Stimulated activated naive CD8-positive, alpha-beta T cell treated with anti-CD3 and anti-CD28 coated beads, Interleukin-15, Interleukin-2, amounts not matched to agents 100 ng/mL and 50 ng/mL, for 24 hours (primary cell): ENCODE measurements around the gene SMIM45.
"Not testable (repeated sequence)": the region's sequence is repeated elsewhere in the genome, so short reads cannot be mapped to it uniquely, and the experiment has no call there.

Experiments used
- H3K27ac Mint-ChIP-seq: one replicate; pipeline ENCODE4 v1.8.0; 2021; ENCODE audit warnings: mild to moderate bottlenecking, mixed read lengths
- H3K27me3 Mint-ChIP-seq: one replicate; pipeline ENCODE4 v1.8.0; 2021; ENCODE audit warnings: mixed read lengths
- H3K36me3 Mint-ChIP-seq: one replicate; pipeline ENCODE4 v1.8.0; 2021; ENCODE audit warnings: low read depth, mixed read lengths
- H3K4me1 Mint-ChIP-seq: one replicate; pipeline ENCODE4 v1.8.0; 2021; ENCODE audit warnings: low read depth, mixed read lengths
- H3K4me3 Mint-ChIP-seq: one replicate; pipeline ENCODE4 v1.8.0; 2021; ENCODE audit warnings: mild to moderate bottlenecking, mixed read lengths
- H3K9me3 Mint-ChIP-seq: one replicate; pipeline ENCODE4 v1.8.0; 2021; ENCODE audit warnings: mixed read lengths

Gene SMIM45

DNA sequence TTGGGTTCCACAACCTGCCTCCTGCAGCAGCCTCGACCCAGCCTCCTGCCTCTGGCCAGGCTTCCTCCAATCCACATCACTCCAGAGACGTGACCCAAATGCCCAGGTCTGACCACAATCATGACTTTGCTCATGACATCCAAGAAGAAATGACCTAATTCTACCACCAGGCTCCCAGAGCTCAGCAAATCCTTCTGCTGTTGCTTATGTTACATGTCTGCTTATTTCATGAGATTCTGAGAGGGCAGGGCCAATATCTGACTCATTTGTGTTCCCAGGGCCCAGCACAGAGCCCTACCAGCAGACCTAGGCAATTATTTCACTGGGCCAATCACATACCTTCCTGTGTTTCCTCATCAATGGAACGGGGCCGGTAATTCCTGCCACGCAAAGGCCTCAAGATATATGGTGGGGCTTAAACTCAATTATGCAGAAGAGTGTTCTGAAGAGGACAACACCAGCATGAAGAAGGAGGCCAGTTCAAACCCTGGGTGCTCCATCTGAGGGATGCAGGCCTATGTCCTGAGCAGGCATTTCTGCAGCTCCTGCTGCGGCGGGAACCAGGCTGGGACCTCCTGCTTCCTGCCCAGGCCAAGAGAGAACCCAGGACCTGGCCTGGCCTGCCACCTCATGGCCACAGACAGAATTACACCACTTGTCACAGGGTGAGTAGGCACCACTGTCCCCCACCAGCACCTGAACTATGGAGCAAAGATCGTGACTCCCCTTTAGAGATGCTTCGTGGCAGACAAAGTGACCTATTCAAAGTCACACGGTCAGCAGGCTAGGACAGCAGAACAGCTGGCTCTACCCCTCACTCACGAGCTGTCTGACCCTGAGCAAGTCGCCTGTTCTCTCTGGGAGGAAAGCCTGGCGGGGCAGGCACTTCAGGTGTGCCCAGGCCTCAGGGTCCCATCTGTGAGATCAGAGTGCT, 10.9 kb upstream of the SMIM45 start:
- H3K9me3 Mint-ChIP-seq, result no peaks in the 10 kb centered on the region
- peaks cover 68% of the 10 kb centered on the region for H3K36me3 Mint-ChIP-seq
- no peaks in the 10 kb centered on the region for H3K27me3 Mint-ChIP-seq
- peak overlapping the region; percentile 99 for H3K27ac Mint-ChIP-seq
- H3K4me1 Mint-ChIP-seq, result peaks cover 79% of the 10 kb centered on the region
- H3K4me3 Mint-ChIP-seq, result peak overlapping the region; percentile 83

DNA sequence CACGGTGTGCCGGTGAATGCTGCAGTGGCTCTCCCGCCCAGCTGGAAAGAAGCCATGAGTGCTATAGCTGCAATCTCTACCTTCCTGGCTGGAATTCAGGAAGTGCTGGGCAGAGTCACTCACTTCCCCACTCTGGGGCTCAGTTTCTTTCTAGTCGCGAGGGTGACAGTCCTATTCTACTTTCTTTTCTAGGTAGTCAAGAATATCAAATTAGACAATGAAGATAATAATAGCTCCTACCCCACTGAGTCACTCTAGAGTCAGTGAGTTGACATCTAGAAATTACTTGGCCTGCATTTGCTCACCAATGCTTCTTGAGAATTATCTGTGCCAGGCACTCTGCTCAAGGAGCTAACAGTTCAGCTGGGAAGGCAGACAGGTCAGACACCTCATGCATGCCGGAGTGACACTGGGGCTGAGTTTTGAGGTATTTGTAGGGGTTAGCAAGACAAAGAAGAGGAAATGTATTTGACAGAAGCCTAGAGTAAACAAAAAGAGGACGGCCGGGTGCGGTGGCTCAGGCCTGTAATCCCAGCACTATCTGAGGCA, 8.2 kb upstream of the SMIM45 start:
- Mint-ChIP-seq H3K36me3 (peaks cover 57% of the 10 kb centered on the region), H3K27me3 (no peaks in the 10 kb centered on the region), H3K4me1 (peaks cover 79% of the 10 kb centered on the region), H3K9me3 (no peaks in the 10 kb centered on the region), H3K4me3 (peak overlapping the region; percentile 61), H3K27ac (peak overlapping the region; percentile 67)

DNA sequence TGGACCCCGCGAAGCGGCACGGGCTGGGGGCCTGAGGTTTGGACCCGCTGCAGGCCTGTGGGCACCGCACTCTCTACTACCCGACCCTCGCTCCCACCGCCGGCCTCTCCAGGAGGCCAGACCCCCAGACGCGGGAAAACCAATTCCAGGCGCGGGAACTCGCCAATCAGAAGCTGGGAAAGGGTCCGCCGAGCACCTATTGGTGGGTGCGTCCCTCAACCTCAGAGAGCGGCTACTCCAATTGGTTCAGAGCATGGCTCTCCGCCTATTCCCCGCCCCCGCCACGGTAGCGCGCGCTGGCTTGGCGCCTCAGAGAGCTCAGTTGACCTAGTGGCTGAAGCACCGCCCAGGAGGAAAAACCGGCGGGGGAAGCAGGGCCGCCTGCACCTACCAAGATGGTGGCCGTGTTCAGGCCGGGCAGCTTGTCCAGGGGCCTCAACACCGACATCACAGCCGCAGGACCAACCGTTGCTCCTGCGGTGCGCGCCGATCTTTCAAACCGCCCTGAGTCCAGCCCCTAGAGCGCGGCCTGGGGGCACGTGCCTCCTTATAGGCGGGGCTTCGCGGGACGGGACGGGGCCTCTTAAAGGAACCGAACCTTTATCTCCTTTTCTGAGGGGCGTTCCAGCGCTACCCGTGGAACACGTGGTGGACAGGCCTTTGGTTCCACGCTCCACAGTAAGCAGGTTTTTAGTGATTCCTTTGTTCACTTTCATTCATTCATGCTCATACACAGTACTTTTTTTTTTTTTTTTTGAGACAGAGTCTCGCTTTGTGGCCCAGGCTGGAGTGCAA, 5.1 kb upstream of the SMIM45 start, which contains the start of gene CENPM:
TSS of gene CENPM (minus strand) at position 524 of the 795 bp plus-strand sequence. CDS start at position 448, 76 bp downstream.
- peak within 1 kb of the TSS; percentile 89 for H3K27ac Mint-ChIP-seq
- H3K27me3 Mint-ChIP-seq, result no peaks in the 10 kb centered on the region
- H3K4me1 Mint-ChIP-seq, result peaks cover 58% of the 10 kb centered on the region
- peak within 1 kb of the TSS; percentile 95 for H3K4me3 Mint-ChIP-seq
- peaks cover 37% of the 10 kb centered on the region for H3K36me3 Mint-ChIP-seq
- no peaks in the 10 kb centered on the region for H3K9me3 Mint-ChIP-seq

DNA sequence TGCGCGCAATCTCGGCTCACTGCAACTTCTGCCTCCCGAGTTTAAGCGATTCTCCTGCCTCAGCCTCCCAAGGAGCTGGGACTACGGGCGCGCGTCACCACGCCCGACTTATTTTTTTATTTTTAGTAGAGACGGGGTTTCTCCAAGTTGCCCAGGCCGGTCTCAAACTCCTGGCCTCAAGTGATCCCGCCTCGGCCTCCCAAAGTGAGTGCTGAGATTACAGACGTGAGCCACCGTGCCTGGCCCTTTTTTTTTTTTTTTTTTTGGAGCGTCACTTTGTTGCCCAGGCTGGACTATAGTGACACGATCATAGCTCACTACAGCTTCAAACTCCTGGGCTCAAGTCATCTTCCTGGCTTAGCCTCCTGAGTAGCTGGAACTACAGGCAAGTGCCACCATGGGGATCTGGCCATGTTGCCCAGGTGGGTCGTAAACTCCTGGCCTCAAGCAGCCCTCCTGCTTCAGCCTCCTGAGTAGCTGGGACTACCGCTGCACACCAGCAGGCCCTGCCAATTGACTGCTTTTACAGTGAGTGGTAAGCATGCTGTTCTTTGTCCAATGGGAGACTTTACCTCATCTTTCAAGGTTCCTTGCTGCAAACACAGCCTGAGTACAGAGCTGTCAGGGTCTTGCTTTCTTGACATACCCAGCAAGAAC, 4.4 kb upstream of the SMIM45 start:
- H3K4me1 Mint-ChIP-seq, result peaks cover 54% of the 10 kb centered on the region
- no peaks in the 10 kb centered on the region for H3K27me3 Mint-ChIP-seq
- peak overlapping the region; percentile 95 for H3K4me3 Mint-ChIP-seq
- H3K9me3 Mint-ChIP-seq, result no peaks in the 10 kb centered on the region
- peak overlapping the region; percentile 89 for H3K27ac Mint-ChIP-seq
- peaks cover 34% of the 10 kb centered on the region for H3K36me3 Mint-ChIP-seq

DNA sequence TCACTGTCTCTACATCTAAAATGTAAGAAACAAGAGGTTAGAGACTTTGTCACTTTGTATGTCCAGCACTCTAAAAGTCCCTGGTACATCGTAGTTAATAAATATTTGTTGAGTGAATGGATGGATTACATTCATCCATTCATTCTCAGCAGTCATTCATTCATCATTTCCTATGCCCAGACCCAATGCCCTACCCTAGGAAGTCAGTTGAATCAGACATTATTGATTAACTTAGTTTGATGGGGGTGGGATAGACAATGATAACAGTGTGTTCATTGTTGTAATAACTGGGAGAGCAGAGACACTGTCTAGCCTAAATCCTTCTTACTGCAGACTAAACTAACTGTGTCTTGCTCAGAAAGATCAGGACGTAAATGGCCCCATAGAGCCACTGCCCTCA, 3.8 kb upstream of the SMIM45 start:
- peak overlapping the region; percentile 89 for H3K27ac Mint-ChIP-seq
- H3K4me3 Mint-ChIP-seq, result peak overlapping the region; percentile 95
- peaks cover 49% of the 10 kb centered on the region for H3K4me1 Mint-ChIP-seq
- H3K9me3 Mint-ChIP-seq, result no peaks in the 10 kb centered on the region
- no peaks in the 10 kb centered on the region for H3K27me3 Mint-ChIP-seq
- peaks cover 29% of the 10 kb centered on the region for H3K36me3 Mint-ChIP-seq

DNA sequence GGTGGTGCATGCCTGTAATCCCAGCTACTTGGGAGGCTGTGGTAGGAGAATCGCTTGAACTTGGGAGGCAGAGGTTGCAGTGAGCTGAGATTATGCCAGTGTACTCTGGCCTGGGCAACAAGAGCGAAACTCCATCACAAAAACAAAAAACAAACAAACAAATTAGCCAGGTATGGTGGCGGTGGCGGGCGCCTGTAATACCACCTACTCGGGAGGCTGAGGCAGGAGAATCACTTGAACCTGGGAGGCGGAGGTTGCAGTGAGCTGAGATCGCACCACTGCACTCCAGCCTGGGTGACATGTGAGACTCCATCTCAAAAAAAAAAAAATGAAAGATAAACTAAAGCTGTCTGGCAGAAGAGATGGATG, 3.0 kb upstream of the SMIM45 start:
- H3K9me3 Mint-ChIP-seq, result not testable (repeated sequence)
- H3K4me1 Mint-ChIP-seq, result peaks cover 43% of the 10 kb centered on the region

DNA sequence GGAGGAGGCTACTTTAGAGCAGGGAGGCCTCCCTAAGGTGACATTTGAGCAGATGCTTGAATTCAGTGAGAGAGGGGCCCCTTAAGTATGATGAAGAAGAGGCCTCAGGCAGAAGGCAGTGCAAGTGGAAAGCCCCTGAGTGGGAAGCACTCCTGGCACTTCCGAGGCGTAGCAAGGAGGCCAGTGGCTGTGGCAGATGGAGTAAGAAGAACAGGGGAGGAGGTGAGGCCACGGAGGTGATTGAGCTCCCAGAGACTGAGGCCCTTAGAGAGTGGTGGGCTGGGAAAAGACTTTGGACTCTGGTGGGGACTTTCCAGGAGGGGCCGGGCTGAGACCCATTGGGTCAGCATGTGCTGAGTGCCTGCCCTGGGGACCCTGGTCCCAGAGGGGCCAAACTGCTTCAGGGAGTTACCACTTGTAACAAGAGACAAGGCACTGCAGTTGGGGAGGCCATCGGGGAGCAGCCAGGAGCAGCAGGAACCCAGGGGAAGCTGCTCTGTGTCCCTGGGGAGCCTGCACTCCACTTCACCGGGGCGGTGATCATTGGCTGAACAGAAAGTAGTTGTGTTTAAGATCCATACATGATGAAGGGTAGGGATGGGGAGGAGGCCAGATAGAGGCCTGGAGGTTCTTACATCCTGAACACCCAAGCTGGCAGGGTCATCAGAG, 2.5 kb upstream of the SMIM45 start:
- no peaks in the 10 kb centered on the region for H3K27me3 Mint-ChIP-seq
- peaks cover 39% of the 10 kb centered on the region for H3K4me1 Mint-ChIP-seq
- H3K4me3 Mint-ChIP-seq, result peak overlapping the region; percentile 57
- H3K36me3 Mint-ChIP-seq, result peaks cover 18% of the 10 kb centered on the region
- H3K9me3 Mint-ChIP-seq, result no peaks in the 10 kb centered on the region
- peak overlapping the region; percentile 69 for H3K27ac Mint-ChIP-seq

More for the DNA sequence above, 3.0 kb upstream of the SMIM45 start:
- Mint-ChIP-seq H3K36me3 (peaks cover 21% of the 10 kb centered on the region), H3K4me3 (peak overlapping the region; percentile 57), H3K27ac (peak overlapping the region; percentile 69)
- not testable (repeated sequence) for H3K27me3 Mint-ChIP-seq

DNA sequence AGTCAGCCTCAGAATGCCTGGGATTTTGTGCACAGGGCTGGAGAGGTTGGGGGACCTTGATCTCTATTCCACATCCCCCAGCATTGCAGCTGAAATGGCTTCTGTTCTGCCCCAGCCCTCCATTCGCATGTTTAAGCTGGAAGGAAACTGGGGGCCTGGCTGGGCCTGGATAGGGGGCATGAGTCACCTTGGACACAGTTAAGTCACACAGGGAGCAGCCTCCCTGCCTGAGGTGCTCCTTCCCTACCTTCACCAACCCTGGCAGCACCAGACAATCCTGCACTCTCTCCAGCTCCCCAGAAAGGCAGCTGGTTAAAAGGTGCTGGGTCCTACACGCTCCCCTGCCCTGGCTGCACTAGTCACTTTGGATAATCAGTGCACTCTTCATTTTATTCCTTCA, 763 bp downstream of the SMIM45 start:
- peaks cover 4% of the 10 kb centered on the region for H3K36me3 Mint-ChIP-seq
- H3K9me3 Mint-ChIP-seq, result no peaks in the 10 kb centered on the region
- H3K27me3 Mint-ChIP-seq, result no peaks in the 10 kb centered on the region
- H3K4me1 Mint-ChIP-seq, result peaks cover 23% of the 10 kb centered on the region
- no peak overlapping the region for H3K27ac Mint-ChIP-seq
- no peak overlapping the region for H3K4me3 Mint-ChIP-seq

DNA sequence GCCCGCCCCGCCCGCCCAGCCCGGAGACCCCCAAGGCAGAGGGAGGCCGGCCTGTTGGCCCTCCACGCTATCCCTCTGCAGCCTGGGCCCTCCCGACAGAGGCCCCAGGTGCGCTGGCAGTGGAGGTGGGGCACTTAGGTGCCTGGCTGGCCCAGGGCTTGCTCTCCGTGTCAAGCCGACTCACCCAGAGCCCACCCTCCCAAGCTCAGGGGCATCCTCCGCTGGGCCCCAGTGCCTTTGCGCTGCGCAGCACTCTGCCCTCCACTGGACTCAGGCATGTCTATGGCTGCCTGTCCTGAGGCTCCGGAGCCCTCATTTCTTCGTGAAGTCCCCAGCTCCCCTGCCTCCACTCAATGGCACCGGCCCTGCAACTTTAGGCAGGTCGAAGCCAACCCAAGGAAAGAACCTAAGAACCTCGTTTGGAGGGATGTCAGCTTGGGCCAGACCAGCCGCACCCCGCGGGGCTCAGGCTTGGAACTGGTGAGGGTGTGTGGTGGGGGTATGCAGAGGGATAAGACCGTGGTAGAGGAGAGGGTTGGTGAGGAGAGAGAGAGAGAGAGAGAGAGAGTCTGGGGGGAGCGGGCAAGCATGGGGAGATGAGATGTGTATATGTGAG, 6.1 kb downstream of the SMIM45 start:
- Mint-ChIP-seq H3K4me1 (peaks cover 4% of the 10 kb centered on the region), H3K36me3 (no peaks in the 10 kb centered on the region), H3K9me3 (no peaks in the 10 kb centered on the region), H3K4me3 (no peak overlapping the region), H3K27me3 (no peaks in the 10 kb centered on the region), H3K27ac (no peak overlapping the region)

DNA sequence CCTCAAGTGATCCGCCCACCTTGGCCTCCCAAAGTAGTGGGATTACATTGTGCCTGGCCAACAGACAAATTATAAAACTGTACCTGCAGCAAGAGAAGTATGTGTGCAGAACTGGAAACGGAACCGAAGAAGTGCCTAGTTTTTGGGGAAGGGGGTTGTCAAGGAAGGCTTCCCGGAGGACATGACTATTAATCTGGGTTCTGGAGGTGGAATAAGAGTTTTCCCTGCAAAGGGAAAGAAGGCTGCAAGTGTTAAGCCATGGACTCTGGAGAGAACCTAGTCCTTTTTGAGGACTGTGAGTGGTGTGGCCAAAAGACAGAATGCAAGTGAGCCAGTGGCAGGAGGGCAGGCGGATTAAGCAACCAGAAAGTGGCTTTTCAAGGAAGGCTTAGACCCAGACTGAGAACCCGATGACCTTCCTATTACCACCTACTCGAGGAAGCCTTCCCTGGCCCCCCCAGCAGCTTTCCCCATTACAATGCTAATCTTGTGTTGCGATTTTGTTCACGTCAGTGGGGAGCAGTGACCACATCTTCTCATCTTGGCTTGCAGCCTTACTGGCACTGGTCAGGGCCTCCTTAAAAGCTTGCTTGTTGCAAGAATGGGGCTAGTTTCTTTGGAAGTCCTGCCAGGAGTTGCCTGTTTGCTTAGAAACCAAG, 11.6 kb downstream of the SMIM45 start:
- H3K9me3 Mint-ChIP-seq, result no peaks in the 10 kb centered on the region
- H3K27ac Mint-ChIP-seq, result no peak overlapping the region

DNA sequence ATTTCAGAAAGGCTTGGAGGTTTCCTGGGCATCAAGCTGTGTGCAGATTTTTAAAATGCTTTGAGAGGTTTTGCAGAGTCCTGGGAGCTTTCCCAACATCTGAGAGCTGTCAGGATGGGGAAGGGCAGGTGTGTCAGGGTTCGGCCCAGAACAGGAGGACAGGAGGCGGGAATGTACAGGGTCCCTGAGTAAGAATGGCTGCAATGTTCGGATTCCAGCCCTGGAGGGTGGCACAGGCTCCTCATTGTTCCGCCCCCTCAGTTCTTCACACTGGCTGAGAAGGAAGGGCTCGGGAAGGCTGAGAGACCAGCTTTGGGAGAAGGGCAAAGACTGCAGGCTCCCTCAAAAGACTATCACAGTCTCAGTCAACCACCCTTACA, 12.2 kb downstream of the SMIM45 start:
- Mint-ChIP-seq H3K27me3 (no peaks in the 10 kb centered on the region), H3K4me3 (no peak overlapping the region), H3K4me1 (peaks cover 5% of the 10 kb centered on the region), H3K36me3 (no peaks in the 10 kb centered on the region), H3K9me3 (no peaks in the 10 kb centered on the region), H3K27ac (no peak overlapping the region)

More for the DNA sequence above, 11.6 kb downstream of the SMIM45 start:
- Mint-ChIP-seq H3K27me3 (no peaks in the 10 kb centered on the region), H3K36me3 (no peaks in the 10 kb centered on the region), H3K4me3 (no peak overlapping the region), H3K4me1 (peaks cover 5% of the 10 kb centered on the region)

DNA sequence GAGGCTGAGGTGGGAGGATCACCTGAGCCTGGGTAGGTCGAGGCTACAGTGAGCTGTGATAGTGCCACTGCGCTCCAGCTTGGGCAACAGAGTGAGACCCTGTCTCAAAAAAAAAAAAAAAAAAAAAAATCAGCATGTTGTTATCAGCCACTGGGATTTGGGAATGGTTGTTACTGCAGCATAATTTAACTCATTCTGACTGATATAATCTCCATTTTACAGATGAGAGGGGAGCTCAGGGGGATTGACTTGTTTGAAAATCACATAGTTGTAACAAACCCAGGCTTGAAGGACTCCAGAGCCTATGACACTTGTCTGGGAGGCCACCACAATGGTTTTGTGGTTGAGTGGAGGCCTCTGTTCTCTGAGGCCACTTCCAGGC, 14.3 kb downstream of the SMIM45 start:
- Mint-ChIP-seq H3K4me3 (no peak overlapping the region), H3K4me1 (peaks cover 5% of the 10 kb centered on the region), H3K27me3 (no peaks in the 10 kb centered on the region), H3K27ac (no peak overlapping the region), H3K36me3 (no peaks in the 10 kb centered on the region), H3K9me3 (no peaks in the 10 kb centered on the region)

DNA sequence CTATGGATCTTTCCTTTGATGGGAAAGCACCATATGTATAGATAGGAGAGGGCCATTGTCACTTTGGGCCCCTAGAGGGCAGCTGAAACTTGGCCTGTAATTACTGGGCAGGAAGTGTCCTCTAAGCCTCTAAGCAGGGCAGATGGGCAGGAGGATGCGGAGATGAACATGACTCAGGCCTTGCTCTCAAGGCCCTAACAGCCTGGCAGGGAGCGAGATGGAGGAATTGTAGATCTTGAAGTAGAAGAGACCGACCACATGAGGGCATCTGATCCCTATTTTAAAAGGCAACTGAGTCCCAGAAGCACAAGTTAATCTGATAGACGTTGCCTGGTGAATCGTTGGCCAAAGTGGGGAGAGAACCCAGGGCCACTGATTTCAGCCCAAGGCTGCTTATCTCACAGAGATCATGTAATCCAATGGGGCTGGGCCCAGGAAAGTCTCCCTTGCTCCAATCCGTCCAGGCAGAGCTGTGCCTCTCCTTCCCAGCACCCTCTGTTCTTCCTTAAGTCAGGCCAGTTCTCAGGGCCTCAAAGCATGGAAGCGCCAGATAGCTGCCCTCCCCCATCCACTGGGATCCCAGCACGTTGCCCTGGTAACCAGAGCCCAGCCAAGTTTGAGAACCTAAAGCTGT, 14.8 kb downstream of the SMIM45 start:
- H3K36me3 Mint-ChIP-seq, result no peaks in the 10 kb centered on the region
- H3K27me3 Mint-ChIP-seq, result no peaks in the 10 kb centered on the region
- H3K27ac Mint-ChIP-seq, result no peak overlapping the region
- no peak overlapping the region for H3K4me3 Mint-ChIP-seq
- no peaks in the 10 kb centered on the region for H3K9me3 Mint-ChIP-seq
- peaks cover 5% of the 10 kb centered on the region for H3K4me1 Mint-ChIP-seq
